HCT116 (cell line): ENCODE data around the gene BCL2L13. TPM values are rescaled to one million over a fixed set of nuclear protein-coding genes. Genes with fewer than 3 reads are reported as not detected.

ENCODE experiments used
- ATAC-seq: fragments of 200-7000 bp; cut with Tn5 transposase; 2 replicates; pipeline ENCODE4 v1.9.1; 2020; ENCODE audit warnings: mild to moderate bottlenecking, moderate library complexity
- BruUV-seq: library from RNA; stranded (reverse); fragments of 400-500 nt; replicated peaks from 2 replicates; lab custom pipeline; 2021; lab: Mats Ljungman, UMichigan
- CTCF ChIA-PET: fragments of 300-600 bp; sonication (Branson Sonifier 250); formaldehyde crosslinking; loops from one replicate; lab custom pipeline; 2021; ENCODE audit warnings: antibody characterized with exemption; lab: Charles Lee
- POLR2A ChIA-PET: fragments of 300-600, 350-600 bp; sonication (Branson Sonifier 250); formaldehyde crosslinking; loops from one replicate; lab custom pipeline; 2021; ENCODE audit warnings: antibody characterized with exemption; lab: Charles Lee
- RAD21 ChIA-PET, 2 experiments: fragments of 300-600 bp; sonication (Branson Sonifier 250); formaldehyde crosslinking; loops; one replicate each; lab custom pipeline; 2023; ENCODE audit warnings: low total read pairs in 2 of 2; ENCODE audit not compliant: uncharacterized antibody in 2 of 2, unreplicated experiment in 2 of 2, low non-redundant PET in 1 of 2; lab: Charles Lee
- DNase-seq: peaks from one replicate; pipeline ENCODE4 v3.0.0-alpha.2; 2010; ENCODE audit warnings: low read depth, low spot score
- H2AFZ ChIP-seq: fragments of 200-600 bp; shearing (Covaris generic), sonication (generic); 2 replicates; pipeline ENCODE4 v1.6.1; 2017; ENCODE audit warnings: low read depth, mixed run types, mixed read lengths, antibody characterized with exemption, low read length; ENCODE audit not compliant: poor library complexity, severe bottlenecking
- H3K27ac ChIP-seq: 2 replicates; pipeline ENCODE4 v1.5.1; 2012; ENCODE audit warnings: low read depth, low read length
- H3K27me3 ChIP-seq: fragments of 200-600 bp; sonication (generic); 2 replicates; pipeline ENCODE4 v1.6.1; 2016; ENCODE audit warnings: mixed run types, low read length, mixed read lengths; ENCODE audit not compliant: insufficient read depth
- H3K36me3 ChIP-seq, 2 experiments: fragments of 200-500 bp in 1 of 2; fragments of 200-600 bp in 1 of 2; sonication (Bioruptor generic) in 1 of 2; sonication (generic) in 1 of 2; 2 replicates each; pipeline versions ENCODE4 v1.5.1 to v1.6.1; 2014 to 2016; ENCODE audit warnings: low read length in 2 of 2, inconsistent platforms in 1 of 2, mixed read lengths in 1 of 2, mixed run types in 1 of 2; ENCODE audit not compliant: insufficient read depth in 2 of 2, control insufficient read depth in 1 of 2
- H3K4me1 ChIP-seq, 2 experiments: fragments of 200-600 bp in 1 of 2; sonication (generic) in 1 of 2; 2 replicates each; pipeline versions ENCODE4 v1.5.1 to v1.6.1; 2012 to 2017; ENCODE audit warnings: low read length in 2 of 2, inconsistent platforms in 1 of 2, mild to moderate bottlenecking in 1 of 2, mixed read lengths in 1 of 2, mixed run types in 1 of 2, moderate library complexity in 1 of 2; ENCODE audit not compliant: insufficient read depth in 2 of 2, control insufficient read depth in 1 of 2
- H3K4me2 ChIP-seq: fragments of 200-600 bp; sonication (generic); 2 replicates; pipeline ENCODE4 v1.6.1; 2017; ENCODE audit warnings: mixed run types, low read length, mixed read lengths
- H3K4me3 ChIP-seq, 2 experiments: fragments of 200-600 bp in 1 of 2; sonication (generic) in 1 of 2; replicated peaks in 1 of 2; 2 replicates each; pipeline ENCODE4 v1.5.1; 2011 to 2016; ENCODE audit warnings: low read length in 2 of 2, control low read depth in 1 of 2, low read depth in 1 of 2, mild to moderate bottlenecking in 1 of 2, mixed read lengths in 1 of 2, mixed run types in 1 of 2
- H3K79me2 ChIP-seq: fragments of 200-600 bp; sonication (generic); 2 replicates; pipeline ENCODE4 v1.6.1; 2017; ENCODE audit warnings: mild to moderate bottlenecking, mixed run types, low read length, moderate library complexity, mixed read lengths; ENCODE audit not compliant: insufficient read depth
- H3K9ac ChIP-seq: fragments of 200-600 bp; sonication (generic); 2 replicates; pipeline ENCODE4 v1.6.1; 2016; ENCODE audit warnings: low read length, mixed read lengths
- H3K9me2 ChIP-seq: fragments of 200-600 bp; sonication (generic), shearing (Covaris generic); 2 replicates; pipeline ENCODE4 v1.6.1; 2017; ENCODE audit warnings: mixed run types, mild to moderate bottlenecking, moderate library complexity; ENCODE audit not compliant: insufficient read depth
- H3K9me3 ChIP-seq, 2 experiments: fragments of 200-500 bp in 1 of 2; fragments of 200-600 bp in 1 of 2; sonication (Bioruptor generic) in 1 of 2; sonication (generic) in 1 of 2; 2 replicates each; pipeline ENCODE4 v1.6.1; 2014 to 2017; ENCODE audit warnings: low read length in 2 of 2, mixed read lengths in 2 of 2, inconsistent platforms in 1 of 2, low read depth in 1 of 2, mild to moderate bottlenecking in 1 of 2, mixed run types in 1 of 2, moderate library complexity in 1 of 2; ENCODE audit not compliant: control insufficient read depth in 1 of 2, insufficient read depth in 1 of 2
- H4K20me1 ChIP-seq: fragments of 200-600 bp; sonication (generic), shearing (Covaris generic); 2 replicates; pipeline ENCODE4 v1.6.1; 2017; ENCODE audit warnings: mixed run types, mild to moderate bottlenecking, moderate library complexity; ENCODE audit not compliant: insufficient read depth
- ATF3 ChIP-seq: IDR thresholded peaks from 2 replicates; pipeline ENCODE4 v1.6.1; 2012
- CEBPB ChIP-seq: IDR thresholded peaks from 2 replicates; pipeline ENCODE4 v1.6.1; 2012; ENCODE audit warnings: low read depth
- CTCF ChIP-seq, 3 experiments: fragments of 200-600 bp in 1 of 3; sonication (generic) in 1 of 3; IDR thresholded peaks in 2 of 3; conservative IDR thresholded peaks in 1 of 3; 2 replicates each; pipeline ENCODE4 v1.5.1; 2012 to 2017; ENCODE audit warnings: low read depth in 2 of 3, low read length in 2 of 3, antibody characterized with exemption in 1 of 3, borderline replicate concordance in 1 of 3, control low read depth in 1 of 3, mild to moderate bottlenecking in 1 of 3, mixed read lengths in 1 of 3, mixed run types in 1 of 3, moderate library complexity in 1 of 3; ENCODE audit not compliant: insufficient read depth in 1 of 3
- EGR1 ChIP-seq: IDR thresholded peaks from 2 replicates; pipeline ENCODE4 v1.6.1; 2012; ENCODE audit warnings: low read depth
- ELF1 ChIP-seq: IDR thresholded peaks from 2 replicates; pipeline ENCODE4 v1.6.1; 2012; ENCODE audit warnings: low read depth, borderline replicate concordance
- EZH2 ChIP-seq: fragments of 200-600 bp; sonication (generic); IDR thresholded peaks from 2 replicates; pipeline ENCODE4 v1.6.1; 2017; ENCODE audit warnings: antibody characterized with exemption, mixed run types
- EZH2phosphoT487 ChIP-seq: fragments of 200-600 bp; IDR thresholded peaks from 2 replicates; pipeline ENCODE4 v1.6.1; 2018; ENCODE audit warnings: antibody characterized with exemption, borderline replicate concordance
- FOSL1 ChIP-seq: IDR thresholded peaks from 2 replicates; pipeline ENCODE4 v1.6.1; 2012; ENCODE audit warnings: low read depth
- MAX ChIP-seq: IDR thresholded peaks from 2 replicates; pipeline ENCODE4 v1.6.1; 2012
- POLR2AphosphoS5 ChIP-seq: IDR thresholded peaks from 2 replicates; pipeline ENCODE4 v1.6.1; 2011; ENCODE audit warnings: mild to moderate bottlenecking, low read depth, low read length, moderate library complexity
- RAD21 ChIP-seq: IDR thresholded peaks from 2 replicates; pipeline ENCODE4 v1.6.1; 2012; ENCODE audit warnings: low read depth, mild to moderate bottlenecking
- SIN3A ChIP-seq: IDR thresholded peaks from 2 replicates; pipeline ENCODE4 v1.6.1; 2012; ENCODE audit warnings: low read depth
- SP1 ChIP-seq: IDR thresholded peaks from 2 replicates; pipeline ENCODE4 v1.6.1; 2012; ENCODE audit warnings: low read depth
- SRF ChIP-seq: IDR thresholded peaks from 2 replicates; pipeline ENCODE4 v1.6.1; 2012; ENCODE audit warnings: low read depth
- TCF7L2 ChIP-seq: IDR thresholded peaks from 2 replicates; pipeline ENCODE4 v1.7.0; 2011; ENCODE audit warnings: borderline replicate concordance, inconsistent platforms; ENCODE audit not compliant: insufficient read depth, insufficient read length; ENCODE audit errors: extremely low read depth
- YY1 ChIP-seq: IDR thresholded peaks from 2 replicates; pipeline ENCODE4 v1.6.1; 2011; ENCODE audit warnings: low read length, low read depth, moderate library complexity, mild to moderate bottlenecking; ENCODE audit not compliant: insufficient replicate concordance; ENCODE audit errors: extremely low read depth
- ZBTB33 ChIP-seq: IDR thresholded peaks from 2 replicates; pipeline ENCODE4 v1.6.1; 2011; ENCODE audit warnings: mild to moderate bottlenecking, low read length, moderate library complexity; ENCODE audit not compliant: insufficient replicate concordance; ENCODE audit errors: extremely low read depth
- intact Hi-C: fragments of 100-400 bp; cut with micrococcal nuclease; formaldehyde crosslinking; loops from 2 replicates; pipeline ENCODE4 v1.10.0; 2022
- total RNA-seq: library from RNA; stranded (reverse); gene quantifications from one replicate; pipeline ENCODE4 v1.2.1, GENCODE V29; 2021; ENCODE audit not compliant: unreplicated experiment
- TF ChIP-seq, protein P1 (sequence below): IDR thresholded peaks from 2 replicates; pipeline ENCODE4 v1.6.1; 2012; ENCODE audit warnings: low read depth

The BCL2L13 gene
- total RNA-seq, 1 experiment from 2014 or later: 38.6 TPM

- BruUV-seq: no TSS peak
- no peak for TF ChIP-seq FOSL1
- TF ChIP-seq ATF3: no peak
- TF ChIP-seq CTCF (IDR thresholded peaks at IDR 0.05 in 2 of 3, conservative IDR thresholded peaks at IDR 0.05 in 1 of 3; ENCODE audit: borderline replicate concordance in 1 of 3, insufficient read depth in 1 of 3, low read depth in 2 of 3, low read length in 2 of 3): no peak
- no peak for TF ChIP-seq EZH2phosphoT487
- no peak for TF ChIP-seq TCF7L2
- no peak for TF ChIP-seq EGR1
- no peak for TF ChIP-seq ZBTB33
- TF ChIP-seq EZH2: no peak
- no peak for TF ChIP-seq ELF1
- no peak for TF ChIP-seq SIN3A
- TF ChIP-seq SP1: no peak
- TF ChIP-seq, protein P1, sequence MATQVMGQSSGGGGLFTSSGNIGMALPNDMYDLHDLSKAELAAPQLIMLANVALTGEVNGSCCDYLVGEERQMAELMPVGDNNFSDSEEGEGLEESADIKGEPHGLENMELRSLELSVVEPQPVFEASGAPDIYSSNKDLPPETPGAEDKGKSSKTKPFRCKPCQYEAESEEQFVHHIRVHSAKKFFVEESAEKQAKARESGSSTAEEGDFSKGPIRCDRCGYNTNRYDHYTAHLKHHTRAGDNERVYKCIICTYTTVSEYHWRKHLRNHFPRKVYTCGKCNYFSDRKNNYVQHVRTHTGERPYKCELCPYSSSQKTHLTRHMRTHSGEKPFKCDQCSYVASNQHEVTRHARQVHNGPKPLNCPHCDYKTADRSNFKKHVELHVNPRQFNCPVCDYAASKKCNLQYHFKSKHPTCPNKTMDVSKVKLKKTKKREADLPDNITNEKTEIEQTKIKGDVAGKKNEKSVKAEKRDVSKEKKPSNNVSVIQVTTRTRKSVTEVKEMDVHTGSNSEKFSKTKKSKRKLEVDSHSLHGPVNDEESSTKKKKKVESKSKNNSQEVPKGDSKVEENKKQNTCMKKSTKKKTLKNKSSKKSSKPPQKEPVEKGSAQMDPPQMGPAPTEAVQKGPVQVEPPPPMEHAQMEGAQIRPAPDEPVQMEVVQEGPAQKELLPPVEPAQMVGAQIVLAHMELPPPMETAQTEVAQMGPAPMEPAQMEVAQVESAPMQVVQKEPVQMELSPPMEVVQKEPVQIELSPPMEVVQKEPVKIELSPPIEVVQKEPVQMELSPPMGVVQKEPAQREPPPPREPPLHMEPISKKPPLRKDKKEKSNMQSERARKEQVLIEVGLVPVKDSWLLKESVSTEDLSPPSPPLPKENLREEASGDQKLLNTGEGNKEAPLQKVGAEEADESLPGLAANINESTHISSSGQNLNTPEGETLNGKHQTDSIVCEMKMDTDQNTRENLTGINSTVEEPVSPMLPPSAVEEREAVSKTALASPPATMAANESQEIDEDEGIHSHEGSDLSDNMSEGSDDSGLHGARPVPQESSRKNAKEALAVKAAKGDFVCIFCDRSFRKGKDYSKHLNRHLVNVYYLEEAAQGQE: no peak
- TF ChIP-seq RAD21: no peak
- no peak for TF ChIP-seq YY1
- TF ChIP-seq POLR2AphosphoS5: no peak
- TF ChIP-seq CEBPB: no peak
- no peak for TF ChIP-seq MAX
- TF ChIP-seq SRF: no peak
- ATAC-seq (no peak), DNase-seq (no peak)
- no peak overlapping the region for H2AFZ ChIP-seq
- no peak overlapping the region for H3K4me3 ChIP-seq
- CTCF ChIA-PET: interaction anchor here (0.9 kb wide), 1 partner anchor 307 kb away, joined by 3 read pairs; no protein-coding TSS in a partner anchor
- H3K36me3 ChIP-seq: no peaks in the 10 kb centered on the region
- no peak overlapping the region for H3K27ac ChIP-seq
- H3K4me1 ChIP-seq: peaks cover 10 to 14% of the 10 kb centered on the region in 2 experiments; a peak in 3 of 4 replicates
- H3K9ac ChIP-seq: no peak overlapping the region
- no peaks in the 10 kb centered on the region for H3K9me2 ChIP-seq
- H3K79me2 ChIP-seq: peaks cover 77% of the 10 kb centered on the region
- no peaks in the 10 kb centered on the region for H4K20me1 ChIP-seq
- POLR2A ChIA-PET: no interaction called here
- H3K4me2 ChIP-seq: no peak overlapping the region
- no peaks in the 10 kb centered on the region for H3K9me3 ChIP-seq
- RAD21 ChIA-PET: interaction anchor here in 1 of 2 experiments (0.6 kb wide), 1 partner anchor 269 kb away, joined by 4 read pairs; no protein-coding TSS in a partner anchor
- H3K27me3 ChIP-seq: no peaks in the 10 kb centered on the region
- intact Hi-C loops: no loop called here
Measured at GRCh38 chr22:17769013-17769715, 130.6 kb downstream of the BCL2L13 start.
